HG02885 (cell line): ENCODE data around the gene CLASP1.
"Not testable (repeated sequence)": the region's sequence is repeated elsewhere in the genome, so short reads cannot be mapped to it uniquely, and the experiment has no call there.

Source experiments
- ATAC-seq: cut with Tn5 transposase; IDR thresholded peaks from one replicate; pipeline ENCODE4 v1.9.1; 2021; ENCODE audit warnings: mild to moderate bottlenecking; ENCODE audit not compliant: unreplicated experiment, poor library complexity

The CLASP1 gene

DNA sequence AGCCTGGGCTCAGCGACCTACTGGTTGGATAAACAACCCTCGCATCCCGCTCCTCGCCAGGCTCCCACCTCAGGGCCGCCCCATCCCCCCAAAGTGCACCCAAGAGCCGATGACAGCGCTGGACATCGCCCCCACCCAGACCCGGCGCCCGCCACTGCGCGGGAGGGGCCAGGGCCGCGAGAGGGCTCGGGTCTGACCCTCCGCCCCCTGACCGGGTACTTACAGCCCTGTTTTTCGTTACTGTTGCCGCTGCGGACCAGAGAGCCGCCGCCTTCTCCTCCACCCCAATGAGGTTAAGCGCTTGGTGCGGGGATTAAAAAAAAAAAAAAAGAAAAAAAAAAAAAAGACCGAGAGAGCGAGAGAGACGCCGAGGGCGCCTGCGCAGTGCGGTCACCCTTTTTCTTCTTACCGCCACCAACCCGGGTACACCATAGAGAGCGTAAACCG is at the start of gene CLASP1:
Gene CLASP1 (minus strand): TSS at position 314 of the 447 bp plus-strand sequence. CDS start 43,567 bp downstream, outside the sequence.
- peak; percentile 47 for ATAC-seq

- ATAC-seq = no peak
Measured at GRCh38 chr2:121698318-121698930, 49.2 kb upstream of the CLASP1 start.

DNA sequence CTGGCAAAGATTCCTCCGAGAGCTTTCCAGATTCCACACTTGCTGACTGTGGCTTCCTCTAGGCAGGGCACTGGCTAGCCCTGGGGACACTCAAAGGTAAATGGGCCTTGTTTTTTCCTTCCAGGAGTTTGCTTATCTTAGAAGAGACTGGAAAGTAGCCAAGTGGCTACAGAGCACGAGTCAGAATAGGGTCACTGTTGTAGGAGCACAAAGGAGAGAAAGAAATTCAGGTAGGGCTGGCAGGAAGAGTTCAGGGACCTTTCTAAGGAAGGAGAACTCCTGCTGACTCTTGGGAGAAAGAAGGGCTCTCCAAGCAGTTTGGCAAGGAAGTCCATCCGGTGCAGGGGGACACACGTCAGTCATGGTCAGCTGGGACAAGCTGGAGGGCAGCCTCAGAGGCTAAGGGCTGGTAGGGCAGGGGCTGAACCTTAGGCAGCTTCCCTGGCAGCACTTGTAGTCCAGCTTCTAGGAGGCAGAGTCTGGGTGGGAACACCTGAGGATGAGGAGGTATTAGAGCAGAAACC is 47.9 kb upstream of the CLASP1 start:
- no peak for ATAC-seq

DNA sequence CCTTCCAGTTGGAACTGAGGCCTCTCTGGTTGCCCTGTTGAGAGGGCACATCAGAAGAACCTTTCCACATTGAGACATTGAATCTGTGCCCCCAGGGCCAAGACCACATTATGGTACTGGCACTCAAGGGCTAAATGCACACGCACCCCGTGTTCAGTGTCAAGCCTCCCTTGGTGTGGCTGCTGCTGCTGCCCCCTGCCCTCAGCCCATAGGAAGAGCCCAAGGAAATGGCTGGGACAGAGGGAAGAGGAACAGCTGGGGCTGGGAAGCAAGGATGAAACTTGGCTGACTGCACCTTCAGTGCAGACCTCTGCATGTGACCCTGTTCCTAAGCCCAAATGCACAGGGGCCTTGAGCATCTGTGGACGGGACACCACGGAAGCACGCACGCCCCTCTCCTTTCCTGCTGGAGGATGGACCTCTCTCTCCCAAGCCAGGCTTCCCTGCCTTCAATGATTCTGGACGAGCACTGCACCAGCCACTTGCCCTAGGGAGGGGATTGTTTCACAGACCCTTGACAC is 47.2 kb upstream of the CLASP1 start:
- ATAC-seq = no peak

- no peak for ATAC-seq
Measured at GRCh38 chr2:121695171-121695451, 45.8 kb upstream of the CLASP1 start.

DNA sequence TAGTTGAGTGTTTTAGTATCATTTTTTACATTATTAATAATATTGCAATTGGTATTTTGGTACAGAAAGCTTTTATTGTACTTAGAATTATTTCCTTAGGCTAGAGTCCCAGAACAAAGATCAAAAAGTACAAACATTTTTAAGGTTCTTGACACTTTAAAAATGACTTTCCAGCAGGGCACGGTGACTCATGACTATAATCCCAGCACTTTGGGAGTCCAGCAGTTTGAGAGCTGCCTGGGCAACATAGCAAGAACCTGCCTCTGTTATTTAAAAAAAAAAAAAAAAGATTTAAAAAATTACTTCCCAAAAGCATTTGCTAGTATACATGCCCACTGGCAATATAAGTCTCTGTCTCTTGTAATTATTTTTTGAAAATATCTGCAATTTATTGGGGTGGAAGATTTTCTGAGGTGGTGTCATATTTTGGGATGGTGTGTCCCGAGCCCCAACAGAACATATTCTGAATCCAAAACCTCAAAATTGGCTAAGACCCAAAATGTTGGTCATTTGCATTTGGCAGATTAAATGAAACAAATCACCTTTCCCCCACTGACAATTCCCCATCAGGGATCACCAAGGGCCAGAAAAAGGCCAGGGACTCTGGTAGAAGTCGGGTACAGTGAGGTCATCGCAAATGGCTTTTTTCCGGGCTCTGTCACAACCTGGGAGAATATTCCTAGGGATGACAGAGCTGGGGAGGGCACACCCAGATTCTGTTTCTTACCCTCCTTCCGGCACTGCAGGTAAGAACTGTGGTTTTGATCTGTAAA is 45.3 kb upstream of the CLASP1 start:
- no peak for ATAC-seq

DNA sequence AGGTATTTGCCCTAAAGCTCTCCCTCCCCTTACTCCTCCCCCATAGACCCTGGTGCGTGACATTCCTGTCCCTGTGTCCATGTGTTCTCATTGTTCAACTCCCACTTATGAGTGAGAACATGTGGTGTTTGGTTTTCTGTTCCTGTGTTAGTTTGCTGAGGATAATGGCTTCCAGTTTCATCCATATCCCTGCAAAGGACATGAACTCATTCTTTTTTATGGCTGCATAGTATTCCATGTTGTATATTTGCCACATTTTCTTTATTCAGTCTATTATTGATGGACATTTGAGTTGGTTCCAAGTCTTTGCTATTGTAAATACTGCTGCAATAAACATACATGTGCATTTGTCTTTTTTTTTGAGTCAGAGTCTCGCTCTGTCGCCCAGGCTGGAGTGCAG is 41.3 kb upstream of the CLASP1 start:
- ATAC-seq = not testable (repeated sequence)

DNA sequence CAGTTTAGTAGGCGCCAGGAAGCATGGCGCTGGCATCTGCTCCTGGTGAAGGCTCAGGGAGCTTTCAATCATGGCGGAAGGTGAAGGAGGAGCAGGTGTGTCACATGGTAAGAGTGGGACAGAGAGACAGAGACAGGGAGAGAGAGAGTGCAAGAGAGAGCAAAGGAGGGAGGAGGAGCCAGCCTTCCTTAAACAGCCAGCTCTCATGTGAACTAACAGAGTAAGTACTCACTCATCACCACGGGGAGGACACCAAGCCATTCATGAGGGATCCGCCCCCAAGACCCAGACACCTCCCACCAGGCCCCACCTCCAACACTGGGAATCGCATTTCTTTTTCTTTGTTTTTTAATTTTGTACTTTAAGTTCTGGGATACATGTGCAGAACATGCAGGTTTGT is 40.8 kb upstream of the CLASP1 start:
- ATAC-seq = no peak

GRCh38 chr2:121689356-121689755 is 40.1 kb upstream of the CLASP1 start:
- ATAC-seq = no peak

DNA sequence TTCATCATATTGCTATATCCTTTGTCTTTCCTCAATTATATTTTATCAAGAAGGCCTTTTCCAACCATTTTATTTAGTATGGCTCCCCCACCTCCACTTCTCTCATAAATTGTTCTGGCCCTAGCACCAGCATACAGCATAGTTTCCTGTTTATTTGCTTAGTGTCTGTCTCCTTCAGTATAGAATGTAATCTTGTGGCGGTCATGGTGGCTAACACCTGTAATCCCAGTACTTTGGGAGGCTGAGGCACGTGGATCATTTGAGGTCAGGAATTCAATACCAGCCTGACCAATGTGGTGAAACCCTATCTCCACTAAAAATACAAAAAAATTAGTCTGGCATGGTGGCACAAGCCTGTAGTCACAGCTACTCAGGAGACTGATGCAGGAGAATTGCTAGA is 39.6 kb upstream of the CLASP1 start:
- no peak for ATAC-seq

DNA sequence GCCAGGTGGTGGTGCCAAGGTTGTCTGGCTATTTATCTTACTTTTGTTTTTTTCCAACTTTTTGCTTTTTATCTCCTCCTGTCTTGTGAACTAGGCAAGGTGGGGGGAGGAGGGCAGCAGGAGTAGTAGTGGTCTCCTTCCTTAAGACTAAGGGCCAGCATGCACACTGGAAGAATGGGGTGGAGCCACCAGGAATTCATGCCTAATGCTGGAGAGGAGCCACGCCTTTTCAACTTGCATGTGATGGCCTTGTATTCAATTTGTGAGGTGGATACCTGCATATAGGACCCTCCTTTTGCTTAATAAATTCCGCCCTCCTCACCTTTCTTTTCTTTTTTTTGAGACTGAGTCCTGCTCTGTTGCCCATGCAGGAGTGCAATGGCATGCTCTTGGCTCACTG is 37.6 kb upstream of the CLASP1 start:
- no peak for ATAC-seq

DNA sequence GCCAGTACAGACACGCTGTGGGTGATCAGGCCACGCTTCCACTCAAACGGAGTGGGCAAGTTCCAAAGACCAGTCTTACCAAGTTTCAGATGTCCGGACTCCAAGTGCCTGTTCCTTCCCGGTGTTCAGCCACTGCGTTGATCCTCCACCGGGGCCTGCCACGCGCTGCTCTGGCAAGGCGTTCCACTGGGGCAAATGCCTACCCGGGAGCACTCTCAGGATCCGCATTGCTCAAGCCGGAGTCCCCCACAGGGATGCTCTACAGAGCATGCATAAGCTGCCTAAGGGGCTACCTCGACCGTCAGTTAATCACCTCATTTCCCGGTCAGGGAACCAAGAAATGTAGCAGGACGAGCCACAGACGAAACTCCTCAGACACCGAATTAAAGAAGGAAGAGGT is 37.0 kb upstream of the CLASP1 start:
- ATAC-seq = no peak

- no peak for ATAC-seq
Measured at GRCh38 chr2:121682396-121683298, 33.4 kb upstream of the CLASP1 start.

DNA sequence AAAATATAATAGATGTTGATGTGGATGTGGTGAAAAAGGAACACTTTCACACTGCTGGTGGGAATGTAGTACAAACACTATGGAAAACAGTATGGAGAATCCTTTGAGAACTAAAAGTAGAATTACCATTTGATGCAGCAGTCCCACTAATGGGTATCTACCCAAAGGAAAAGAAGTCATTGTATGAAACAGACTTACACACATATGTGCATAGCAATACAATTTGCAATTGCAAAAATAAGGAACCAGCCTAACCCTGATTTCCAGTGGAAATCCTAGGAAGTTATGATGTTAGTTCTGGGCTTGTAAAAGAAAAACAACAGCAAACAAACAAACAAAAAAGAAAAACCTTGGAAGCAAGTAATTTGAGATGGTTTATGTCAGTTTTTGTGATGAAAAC is 28.6 kb upstream of the CLASP1 start:
- no peak for ATAC-seq

- not testable (repeated sequence) for ATAC-seq
Measured at GRCh38 chr2:121671621-121672020, 22.4 kb upstream of the CLASP1 start.

DNA sequence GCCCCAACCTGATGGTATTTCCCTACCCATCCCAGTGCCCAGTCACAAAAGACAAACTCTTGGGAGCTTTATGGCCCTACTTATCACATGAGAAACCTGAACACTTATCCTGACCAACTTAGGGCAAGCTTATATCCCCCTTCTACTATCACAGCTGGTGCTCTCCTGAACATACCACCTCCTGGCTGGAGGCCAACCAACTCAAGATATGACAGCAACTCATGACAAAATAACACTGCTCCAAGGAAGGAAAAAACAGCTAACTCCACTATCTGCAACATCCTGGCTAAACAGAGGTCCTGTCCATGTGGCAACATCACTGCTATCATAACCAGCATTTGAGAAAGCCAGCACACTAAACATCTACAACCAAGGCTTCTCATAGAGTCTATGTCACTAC is 20.9 kb upstream of the CLASP1 start:
- ATAC-seq = no peak

DNA sequence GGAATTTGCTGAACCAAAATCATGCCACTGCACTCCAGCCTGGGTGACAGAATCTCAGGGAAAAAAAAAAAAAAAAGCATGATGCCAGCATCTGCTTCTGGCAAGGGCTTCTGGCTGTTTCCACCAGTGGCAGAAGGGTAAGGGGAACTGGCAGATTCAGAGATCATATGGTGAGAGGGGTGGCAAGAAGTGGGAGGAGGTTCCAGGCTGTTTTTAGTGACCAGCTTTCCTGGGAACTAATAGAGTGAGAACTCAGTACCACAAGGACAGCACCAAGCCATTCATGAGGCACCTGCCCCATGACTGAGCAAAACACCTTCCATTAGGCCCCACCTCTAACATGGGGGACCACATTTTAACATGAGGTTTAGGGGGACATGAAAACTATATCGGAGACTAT is 18.4 kb upstream of the CLASP1 start:
- ATAC-seq = no peak

- ATAC-seq = no peak
Measured at GRCh38 chr2:121666042-121666441, 16.8 kb upstream of the CLASP1 start.

GRCh38 chr2:121665504-121665903 is 16.2 kb upstream of the CLASP1 start:
- no peak for ATAC-seq

- no peak for ATAC-seq
Measured at GRCh38 chr2:121664713-121665112, 15.5 kb upstream of the CLASP1 start.

DNA sequence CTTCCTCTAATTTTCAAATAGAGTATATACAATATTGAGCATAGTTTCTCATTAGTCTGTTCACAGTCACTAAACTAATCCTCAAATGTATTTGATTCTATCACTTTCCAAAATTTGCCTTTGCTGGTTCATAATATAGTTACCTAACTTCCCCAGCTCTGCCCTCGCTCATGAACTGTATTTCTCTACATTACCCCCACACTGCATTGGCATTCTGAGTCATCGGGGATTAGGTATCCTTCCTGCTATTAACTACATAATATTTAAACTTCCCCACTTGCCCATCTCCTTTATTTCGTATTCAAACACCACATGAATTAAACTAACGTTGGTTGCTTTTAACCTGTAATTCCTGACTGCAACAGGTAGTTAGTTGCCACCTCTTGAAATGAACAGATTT is 14.8 kb upstream of the CLASP1 start:
- ATAC-seq = no peak
